CD14-positive monocyte (primary cell): ENCODE measurements around the gene SLC25A44. TPM values are rescaled to one million over a fixed set of nuclear protein-coding genes. Genes with fewer than 3 reads are reported as not detected.
"Not testable (repeated sequence)": the region's sequence is repeated elsewhere in the genome, so short reads cannot be mapped to it uniquely, and the experiment has no call there.

ENCODE experiments used
- DNase-seq, 3 donors: peaks; one replicate each; pipeline ENCODE4 v3.0.0-alpha.2; 2011 to 2022
- H2AFZ ChIP-seq: 2 replicates; pipeline ENCODE4 v1.6.0; 2012; ENCODE audit warnings: mild to moderate bottlenecking, low read depth, low read length, inconsistent platforms; ENCODE audit not compliant: insufficient read depth, poor library complexity, severe bottlenecking
- H3K27ac ChIP-seq, 2 donors: 1 replicate in 1 of 2; 2 replicates in 1 of 2; pipeline ENCODE4 v1.5.1; 2012 to 2013; ENCODE audit warnings: low read length in 2 of 2, control low read depth in 1 of 2, inconsistent platforms in 1 of 2, low read depth in 1 of 2, mild to moderate bottlenecking in 1 of 2
- H3K27me3 ChIP-seq, 2 donors: one replicate each; pipeline versions ENCODE4 v1.6.0 to v1.6.1; 2011 to 2013; ENCODE audit warnings: low read length in 2 of 2; ENCODE audit not compliant: control insufficient read depth in 2 of 2, insufficient read depth in 2 of 2
- H3K36me3 ChIP-seq, 2 donors: replicated peaks in 1 of 2; 1 replicate in 1 of 2; 2 replicates in 1 of 2; pipeline versions ENCODE4 v1.5.1 to v1.6.1; 2012 to 2013; ENCODE audit warnings: low read length in 2 of 2, control low read depth in 1 of 2, inconsistent platforms in 1 of 2, mild to moderate bottlenecking in 1 of 2; ENCODE audit not compliant: insufficient read depth in 2 of 2, control insufficient read depth in 1 of 2
- H3K4me1 ChIP-seq, 2 donors: 1 replicate in 1 of 2; 2 replicates in 1 of 2; pipeline versions ENCODE4 v1.5.1 to v1.6.1; 2012 to 2013; ENCODE audit warnings: low read length in 2 of 2, control low read depth in 1 of 2, inconsistent platforms in 1 of 2, mild to moderate bottlenecking in 1 of 2, moderate library complexity in 1 of 2; ENCODE audit not compliant: insufficient read depth in 2 of 2, control insufficient read depth in 1 of 2
- H3K4me2 ChIP-seq: replicated peaks from 2 replicates; pipeline ENCODE3; 2012; ENCODE audit warnings: low read length, moderate library complexity, mild to moderate bottlenecking; ENCODE audit not compliant: poor library complexity, severe bottlenecking; ENCODE audit errors: extremely low read depth
- H3K4me3 ChIP-seq, 3 experiments: fragments of 200-600 bp in 1 of 3; sonication (generic) in 1 of 3; replicated peaks in 1 of 3; 1 replicate in 2 of 3; 2 replicates in 1 of 3; pipeline ENCODE4 v1.5.1; 2011 to 2013; ENCODE audit warnings: low read length in 3 of 3, mild to moderate bottlenecking in 3 of 3, control low read depth in 2 of 3, low read depth in 2 of 3, inconsistent platforms in 1 of 3, moderate library complexity in 1 of 3
- H3K79me2 ChIP-seq: 2 replicates; pipeline ENCODE4 v1.6.0; 2012; ENCODE audit warnings: mild to moderate bottlenecking, control low read depth, inconsistent platforms, low read length, moderate library complexity; ENCODE audit not compliant: insufficient read depth
- H3K9ac ChIP-seq: 2 replicates; pipeline ENCODE4 v1.6.0; 2017; ENCODE audit warnings: low read length, mild to moderate bottlenecking; ENCODE audit not compliant: insufficient read depth, poor library complexity, severe bottlenecking
- H3K9me3 ChIP-seq, 2 donors: replicated peaks in 1 of 2; 1 replicate in 1 of 2; 2 replicates in 1 of 2; pipeline versions ENCODE4 v1.5.1 to v1.6.1; 2012 to 2013; ENCODE audit warnings: low read length in 2 of 2, control low read depth in 1 of 2; ENCODE audit not compliant: control insufficient read depth in 1 of 2, insufficient read depth in 1 of 2
- H4K20me1 ChIP-seq: 2 replicates; pipeline ENCODE4 v1.6.0; 2012; ENCODE audit warnings: mild to moderate bottlenecking, low read length, control low read depth, moderate library complexity; ENCODE audit not compliant: insufficient read depth
- H3K27ac Mint-ChIP-seq, 7 donors: one replicate each; pipeline ENCODE4 v1.8.0; 2020; ENCODE audit warnings: mild to moderate bottlenecking in 7 of 7, mixed read lengths in 7 of 7, moderate library complexity in 6 of 7, inconsistent platforms in 2 of 7
- H3K27me3 Mint-ChIP-seq, 3 donors: one replicate each; pipeline ENCODE4 v1.8.0; 2021 to 2022; ENCODE audit warnings: low read depth in 3 of 3, mild to moderate bottlenecking in 3 of 3, mixed read lengths in 3 of 3, moderate library complexity in 3 of 3, inconsistent platforms in 1 of 3
- H3K36me3 Mint-ChIP-seq, 2 donors: one replicate each; pipeline ENCODE4 v1.8.0; 2020; ENCODE audit warnings: mixed read lengths in 2 of 2, inconsistent platforms in 1 of 2, mild to moderate bottlenecking in 1 of 2
- H3K4me1 Mint-ChIP-seq: one replicate; pipeline ENCODE4 v1.8.0; 2020; ENCODE audit warnings: mild to moderate bottlenecking, mixed read lengths
- H3K4me3 Mint-ChIP-seq, 2 donors: one replicate each; pipeline ENCODE4 v1.8.0; 2020; ENCODE audit warnings: mild to moderate bottlenecking in 2 of 2, mixed read lengths in 2 of 2, moderate library complexity in 1 of 2
- H3K9me3 Mint-ChIP-seq, 7 donors: one replicate each; pipeline ENCODE4 v1.8.0; 2020 to 2022; ENCODE audit warnings: mixed read lengths in 7 of 7, mild to moderate bottlenecking in 6 of 7, moderate library complexity in 6 of 7, inconsistent platforms in 2 of 7
- WGBS: methylation state at CpG from one replicate; pipeline ENCODE4 v1.1.5; 2013; ENCODE audit warnings: missing lambda C conversion rate; ENCODE audit not compliant: insufficient coverage; 5-methylcytosine and 5-hydroxymethylcytosine counted together
- intact Hi-C, 2 donors: fragments of 100-400 bp; cut with micrococcal nuclease; formaldehyde crosslinking; loops; one replicate each; pipeline versions ENCODE4 v1.15.0 to v1.15.1; 2023
- polyA plus RNA-seq, 3 donors: library from polyadenylated mRNA; depleted of rRNA in 1 of 3; unstranded in 2 of 3; stranded (reverse) in 1 of 3; fragments of 300-500 nt in 2 of 3; fragments of >200 nt in 1 of 3; fragmentation: Illumina TruSeq in 2 of 3; gene quantifications; 1 replicate in 2 of 3; 2 replicates in 1 of 3; pipeline ENCODE4 v1.2.3, GENCODE V29; 2012 to 2021

SLC25A44 gene
- polyA plus RNA-seq, 3 donors = 17.1 to 28.8 (median 24.1) TPM

GRCh38 chr1:156186347-156187177 lies 7.3 kb upstream of the SLC25A44 start:
- H3K4me1 ChIP-seq, H2AFZ ChIP-seq, H3K9me3 ChIP-seq, H3K27me3 ChIP-seq, H3K27ac ChIP-seq, H3K36me3 ChIP-seq, intact Hi-C loops, H3K4me2 ChIP-seq, DNase-seq, H3K9ac ChIP-seq, H3K79me2 ChIP-seq, H3K4me1 Mint-ChIP-seq, H3K4me3 ChIP-seq, H3K27me3 Mint-ChIP-seq, H3K4me3 Mint-ChIP-seq, H4K20me1 ChIP-seq, H3K27ac Mint-ChIP-seq: not testable (repeated sequence)
- no CpG with 5 or more reads among the region's 2 CpGs for WGBS
- peaks cover 0 to 11% (median 6%) of the 10 kb centered on the region in 7 donors for H3K9me3 Mint-ChIP-seq
- peaks cover 15 to 27% of the 10 kb centered on the region in 2 donors for H3K36me3 Mint-ChIP-seq

- H3K9me3 Mint-ChIP-seq, DNase-seq, H3K9ac ChIP-seq, H3K4me3 ChIP-seq, H3K27me3 Mint-ChIP-seq, H3K27me3 ChIP-seq, H3K4me2 ChIP-seq, H2AFZ ChIP-seq, H4K20me1 ChIP-seq, H3K36me3 Mint-ChIP-seq, H3K4me3 Mint-ChIP-seq, H3K36me3 ChIP-seq, H3K9me3 ChIP-seq, H3K27ac ChIP-seq: not testable (repeated sequence)
- WGBS = no CpG with 5 or more reads among the region's 4 CpGs
- peaks cover 21 to 32% of the 10 kb centered on the region in 2 donors for H3K4me1 ChIP-seq
- intact Hi-C loops = loop anchor here in 1 of 2 donors (5.0 kb wide), 1 partner anchor 43 kb away; no protein-coding TSS in a partner anchor
- H3K4me1 Mint-ChIP-seq = peaks cover 33% of the 10 kb centered on the region
- H3K79me2 ChIP-seq = peaks cover 22% of the 10 kb centered on the region
- H3K27ac Mint-ChIP-seq = peak overlapping the region in 1 of 7 donors; percentile 73
Measured at GRCh38 chr1:156190265-156190664, 3.6 kb upstream of the SLC25A44 start.
